Tibial nerve (tissue), 4 donors: ENCODE data around the gene MAMLD1. TPM values are rescaled to one million over a fixed set of nuclear protein-coding genes. Genes with fewer than 3 reads are reported as not detected.

ENCODE experiments used
- DNase-seq, 2 donors: peaks; one replicate each; pipeline ENCODE4 v3.0.0-alpha.2; 2019; ENCODE audit warnings: low spot score in 2 of 2
- H3K27ac ChIP-seq, 4 donors: fragments of 200-600 bp; sonication (generic) in 3 of 4; one replicate each; pipeline ENCODE4 v1.5.1; 2017 to 2019; ENCODE audit warnings: mild to moderate bottlenecking in 1 of 4
- H3K27me3 ChIP-seq, 2 donors: fragments of 200-600 bp; sonication (generic) in 1 of 2; one replicate each; pipeline versions ENCODE4 v1.5.1 to v1.6.0; 2017 to 2019
- H3K36me3 ChIP-seq, 3 donors: fragments of 200-600 bp; sonication (generic); one replicate each; pipeline ENCODE4 v1.5.1; 2018 to 2019
- H3K4me1 ChIP-seq, 4 donors: fragments of 200-600 bp; sonication (generic) in 3 of 4; one replicate each; pipeline ENCODE4 v1.5.1; 2017 to 2019
- H3K4me3 ChIP-seq, 4 donors: fragments of 200-600 bp; sonication (generic) in 3 of 4; one replicate each; pipeline ENCODE4 v1.5.1; 2017 to 2019; ENCODE audit warnings: mild to moderate bottlenecking in 1 of 4, moderate library complexity in 1 of 4
- H3K9me3 ChIP-seq, 4 donors: fragments of 200-600 bp; sonication (generic) in 3 of 4; one replicate each; pipeline ENCODE4 v1.5.1; 2017 to 2019
- EP300 ChIP-seq, 2 donors: sonication (generic); formaldehyde crosslinking; IDR thresholded peaks; one replicate each; pipeline ENCODE4 v1.6.1; 2017; ENCODE audit warnings: antibody characterized with exemption in 2 of 2, mild to moderate bottlenecking in 1 of 2
- POLR2A ChIP-seq, 2 donors: fragments of 450-650 bp; IDR thresholded peaks; one replicate each; pipeline ENCODE4 v1.6.1; 2017; ENCODE audit warnings: antibody characterized with exemption in 2 of 2, mild to moderate bottlenecking in 2 of 2, moderate library complexity in 2 of 2
- WGBS, 2 donors: methylation state at CpG; one replicate each; pipeline ENCODE4 v1.1.5; 2018; 5-methylcytosine and 5-hydroxymethylcytosine counted together
- total RNA-seq, 4 donors: library from RNA; depleted of rRNA; stranded (reverse); fragments of >200 nt; gene quantifications; one replicate each; pipeline ENCODE4 v1.1.0, GENCODE V29; 2016
- TF ChIP-seq, protein P1 (sequence below), 5 experiments: fragments of 200-600 bp in 3 of 5; fragments of 450-650 bp in 2 of 5; sonication (generic) in 3 of 5; IDR thresholded peaks; one replicate each; pipeline ENCODE4 v1.5.1; 2016 to 2019; ENCODE audit warnings: antibody characterized with exemption in 5 of 5, mild to moderate bottlenecking in 3 of 5, moderate library complexity in 2 of 5

MAMLD1 gene
- total RNA-seq, 4 donors from 2014 or later, result 8.2 to 16.2 (median 9.2) TPM

DNA sequence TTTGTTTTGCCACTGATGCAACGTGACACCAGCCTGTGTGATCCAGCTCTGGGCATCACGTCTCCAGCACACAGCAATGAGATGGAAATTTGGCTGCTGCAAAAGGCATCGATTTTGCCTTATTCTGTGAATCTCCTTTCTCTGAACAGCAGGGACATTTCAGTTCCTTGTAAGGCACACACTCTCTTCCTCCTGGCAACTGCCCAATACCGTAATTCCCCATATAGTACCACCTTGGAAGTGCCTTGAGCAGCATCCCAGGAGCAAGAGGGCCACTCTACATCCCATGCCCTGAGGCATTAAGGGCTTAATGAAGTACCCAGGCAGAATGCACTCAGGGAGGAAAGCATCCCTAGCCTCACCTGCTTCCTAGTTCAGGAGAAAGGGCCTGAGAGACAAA is 10.5 kb upstream of the MAMLD1 start:
- Histone ChIP-seq H3K27me3 (no peaks in the 10 kb centered on the region), H3K4me3 (no peak overlapping the region), H3K27ac (no peak overlapping the region), H3K36me3 (no peaks in the 10 kb centered on the region), H3K9me3 (no peaks in the 10 kb centered on the region), H3K4me1 (no peaks in the 10 kb centered on the region)
- 50 to 57% methylated on average over 2 to 4 of the region's 4 CpGs for WGBS, 2 donors
- no peak for DNase-seq
- TF ChIP-seq, protein P1, sequence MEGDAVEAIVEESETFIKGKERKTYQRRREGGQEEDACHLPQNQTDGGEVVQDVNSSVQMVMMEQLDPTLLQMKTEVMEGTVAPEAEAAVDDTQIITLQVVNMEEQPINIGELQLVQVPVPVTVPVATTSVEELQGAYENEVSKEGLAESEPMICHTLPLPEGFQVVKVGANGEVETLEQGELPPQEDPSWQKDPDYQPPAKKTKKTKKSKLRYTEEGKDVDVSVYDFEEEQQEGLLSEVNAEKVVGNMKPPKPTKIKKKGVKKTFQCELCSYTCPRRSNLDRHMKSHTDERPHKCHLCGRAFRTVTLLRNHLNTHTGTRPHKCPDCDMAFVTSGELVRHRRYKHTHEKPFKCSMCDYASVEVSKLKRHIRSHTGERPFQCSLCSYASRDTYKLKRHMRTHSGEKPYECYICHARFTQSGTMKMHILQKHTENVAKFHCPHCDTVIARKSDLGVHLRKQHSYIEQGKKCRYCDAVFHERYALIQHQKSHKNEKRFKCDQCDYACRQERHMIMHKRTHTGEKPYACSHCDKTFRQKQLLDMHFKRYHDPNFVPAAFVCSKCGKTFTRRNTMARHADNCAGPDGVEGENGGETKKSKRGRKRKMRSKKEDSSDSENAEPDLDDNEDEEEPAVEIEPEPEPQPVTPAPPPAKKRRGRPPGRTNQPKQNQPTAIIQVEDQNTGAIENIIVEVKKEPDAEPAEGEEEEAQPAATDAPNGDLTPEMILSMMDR (IDR thresholded peaks at IDR 0.05), result no peak
- TF ChIP-seq EP300 (IDR thresholded peaks at IDR 0.05) (no peak), POLR2A (IDR thresholded peaks at IDR 0.05) (no peak)

DNA sequence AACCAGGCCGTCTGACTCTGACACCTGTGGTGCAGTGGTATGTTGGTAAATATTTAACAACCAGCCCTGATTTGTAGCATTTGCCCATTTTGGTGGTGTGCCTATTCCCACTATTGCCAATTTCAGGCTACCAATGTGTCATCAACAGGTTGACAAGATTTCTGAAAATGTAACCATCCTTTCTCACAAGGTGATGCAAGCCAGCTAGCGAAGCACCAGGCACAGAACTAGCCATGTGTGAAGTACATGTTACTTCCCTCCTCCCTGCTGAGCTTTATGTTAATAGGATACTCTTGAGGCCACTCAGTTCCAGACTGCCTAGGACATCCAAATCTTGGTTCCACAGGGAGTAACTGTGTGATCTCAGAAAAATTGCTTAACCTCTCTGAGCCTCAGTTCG is 7.2 kb upstream of the MAMLD1 start:
- no peaks in the 10 kb centered on the region for H3K36me3 ChIP-seq
- 81 to 86% methylated on average over 3 of the region's 3 CpGs for WGBS, 2 donors
- H3K4me3 ChIP-seq, result no peak overlapping the region
- H3K27me3 ChIP-seq, result no peaks in the 10 kb centered on the region
- no peak for DNase-seq
- H3K27ac ChIP-seq, result no peak overlapping the region
- H3K4me1 ChIP-seq, result peaks cover 0 to under 1% (median 0%) of the 10 kb centered on the region in 4 donors
- TF ChIP-seq, protein P1 (IDR thresholded peaks at IDR 0.05), result no peak
- no peak for TF ChIP-seq EP300 (IDR thresholded peaks at IDR 0.05)
- no peaks in the 10 kb centered on the region for H3K9me3 ChIP-seq

DNA sequence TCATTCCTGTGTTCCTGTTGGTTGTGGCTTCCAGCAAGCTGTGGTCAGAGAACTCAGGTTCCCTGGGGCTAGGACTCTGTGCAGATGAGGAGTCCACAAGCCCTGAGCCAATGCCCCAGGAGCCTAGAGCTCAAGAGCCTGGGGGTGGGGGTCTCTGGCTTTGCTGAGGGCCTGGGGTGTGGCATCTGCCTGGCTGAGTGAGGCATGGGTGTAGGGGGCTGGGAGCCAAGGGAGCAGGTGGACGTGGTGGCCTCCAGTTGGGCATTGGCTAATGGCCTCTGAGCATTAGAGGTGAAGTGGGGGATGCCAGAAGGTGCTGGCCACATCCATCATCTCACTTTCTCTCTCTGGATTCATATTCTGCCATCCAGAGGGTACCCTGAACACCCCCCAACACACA is 5.3 kb upstream of the MAMLD1 start:
- DNase-seq, result no peak
- no peak overlapping the region for H3K4me3 ChIP-seq
- 40 to 100% methylated on average over 1 of the region's 1 CpG for WGBS, 2 donors
- H3K27ac ChIP-seq, result no peak overlapping the region
- no peaks in the 10 kb centered on the region for H3K36me3 ChIP-seq
- peaks cover 0 to 13% (median 3%) of the 10 kb centered on the region in 4 donors for H3K4me1 ChIP-seq
- no peaks in the 10 kb centered on the region for H3K9me3 ChIP-seq
- TF ChIP-seq EP300 (IDR thresholded peaks at IDR 0.05), result no peak
- TF ChIP-seq, protein P1 (IDR thresholded peaks at IDR 0.05), result no peak
- no peak for TF ChIP-seq POLR2A (IDR thresholded peaks at IDR 0.05)
- H3K27me3 ChIP-seq, result no peaks in the 10 kb centered on the region

DNA sequence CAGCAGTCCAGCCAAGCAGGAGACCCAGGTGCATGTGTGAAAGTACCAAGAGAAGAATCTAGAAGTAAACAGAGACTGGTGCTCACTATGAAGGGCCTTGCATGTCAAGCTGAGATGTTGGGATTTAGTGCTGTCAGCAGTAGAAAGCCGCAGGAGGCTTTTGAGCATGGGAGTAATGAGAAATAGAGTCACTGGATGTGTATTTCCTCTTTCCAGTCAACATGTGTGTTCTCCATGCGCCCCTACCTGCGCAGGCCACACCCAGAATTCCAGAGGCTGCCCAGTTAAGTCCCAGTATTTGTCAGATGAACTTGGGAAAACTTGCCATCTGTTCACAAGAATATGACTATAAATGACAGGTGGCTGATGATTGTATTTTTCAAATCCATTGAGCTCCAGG is 4.5 kb upstream of the MAMLD1 start:
- WGBS, 2 donors, result 81 to 96% methylated on average over 3 of the region's 3 CpGs
- DNase-seq, result no peak
- no peaks in the 10 kb centered on the region for H3K27me3 ChIP-seq
- peaks cover 0 to 13% (median 3%) of the 10 kb centered on the region in 4 donors for H3K4me1 ChIP-seq
- no peaks in the 10 kb centered on the region for H3K36me3 ChIP-seq
- no peak overlapping the region for H3K27ac ChIP-seq
- no peak for TF ChIP-seq EP300 (IDR thresholded peaks at IDR 0.05)
- TF ChIP-seq, protein P1 (IDR thresholded peaks at IDR 0.05), result no peak
- no peak for TF ChIP-seq POLR2A (IDR thresholded peaks at IDR 0.05)
- no peaks in the 10 kb centered on the region for H3K9me3 ChIP-seq
- H3K4me3 ChIP-seq, result no peak overlapping the region

DNA sequence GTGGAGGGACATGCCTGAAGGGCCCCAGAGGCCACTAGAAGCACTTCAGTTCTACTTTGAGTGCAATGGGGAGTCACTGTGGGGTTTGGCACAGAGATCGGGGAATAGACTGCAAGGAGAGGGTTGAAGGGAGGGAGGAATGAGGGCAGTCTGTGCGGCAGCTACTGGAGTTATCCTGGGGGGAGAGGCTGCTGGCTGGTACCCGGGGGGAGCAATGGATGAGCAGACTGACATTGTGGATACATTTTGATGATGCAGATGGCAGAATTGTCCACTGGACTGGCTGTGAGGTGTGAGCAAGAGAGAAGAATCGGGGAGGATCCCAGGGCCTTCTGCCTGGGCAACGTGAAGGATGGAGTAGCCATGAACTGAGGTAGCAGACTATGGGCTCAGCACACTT is 2.8 kb upstream of the MAMLD1 start:
- Histone ChIP-seq H3K4me3 (no peak overlapping the region), H3K27ac (no peak overlapping the region), H3K4me1 (peaks cover 0 to 13% (median 3%) of the 10 kb centered on the region in 4 donors), H3K27me3 (no peaks in the 10 kb centered on the region), H3K36me3 (no peaks in the 10 kb centered on the region), H3K9me3 (no peaks in the 10 kb centered on the region)
- 81 to 91% methylated on average over 5 of the region's 5 CpGs for WGBS, 2 donors
- TF ChIP-seq, protein P1 (IDR thresholded peaks at IDR 0.05), result no peak
- TF ChIP-seq POLR2A (IDR thresholded peaks at IDR 0.05) (no peak), EP300 (IDR thresholded peaks at IDR 0.05) (no peak)
- no peak for DNase-seq
